Spinal cord (tissue), 10 donors: Measurements from ENCODE around the gene PLD1. TPM values are rescaled to one million over a fixed set of nuclear protein-coding genes. Genes with fewer than 3 reads are reported as not detected.

Experiments used
- DNase-seq, 6 donors: peaks; one replicate each; pipeline versions ENCODE4 v3.0.0 to v3.0.0-alpha.2; 2013 to 2015; ENCODE audit warnings: low spot score in 6 of 6, low read depth in 4 of 6
- H3K27ac ChIP-seq: one replicate; pipeline ENCODE4 v1.5.1; 2013; ENCODE audit warnings: low read depth, low read length, control low read depth
- H3K27me3 ChIP-seq: one replicate; pipeline ENCODE4 v1.6.1; 2013; ENCODE audit warnings: low read length; ENCODE audit not compliant: control insufficient read depth, insufficient read depth
- H3K36me3 ChIP-seq: one replicate; pipeline ENCODE4 v1.6.1; 2013; ENCODE audit warnings: low read length; ENCODE audit not compliant: control insufficient read depth, insufficient read depth
- H3K4me1 ChIP-seq: one replicate; pipeline ENCODE4 v1.6.1; 2013; ENCODE audit warnings: low read length; ENCODE audit not compliant: control insufficient read depth, insufficient read depth
- H3K4me3 ChIP-seq: one replicate; pipeline ENCODE4 v1.5.1; 2013; ENCODE audit warnings: low read depth, low read length, control low read depth
- H3K9me3 ChIP-seq: one replicate; pipeline ENCODE4 v1.6.1; 2013; ENCODE audit warnings: low read length; ENCODE audit not compliant: control insufficient read depth, insufficient read depth
- WGBS: methylation state at CpG from one replicate; pipeline ENCODE4 v1.1.5; 2013; ENCODE audit warnings: missing lambda C conversion rate; ENCODE audit not compliant: insufficient coverage; 5-methylcytosine and 5-hydroxymethylcytosine counted together
- polyA plus RNA-seq, 2 donors: library from polyadenylated mRNA; unstranded; fragments of 120-200 nt; gene quantifications; one replicate each; pipeline ENCODE4 v1.2.1, GENCODE V29; 2013; ENCODE audit not compliant: insufficient read length in 2 of 2
- total RNA-seq, 2 donors: library from RNA; depleted of rRNA in 1 of 2; stranded (reverse); fragments of 120-200 nt in 1 of 2; fragments of >200 nt in 1 of 2; gene quantifications; one replicate each; pipeline versions ENCODE4 v1.2.3 to v1.2.4, GENCODE V29; 2013 to 2014
- donor health status: healthy.

The PLD1 gene
- total and polyA plus RNA-seq, 4 donors, result 31.1 to 92.5 (median 51.2) TPM

- Histone ChIP-seq H3K27ac (no peak overlapping the region), H3K36me3 (no peaks in the 10 kb centered on the region)
- DNase-seq, result peak in 1 of 6 donors; percentile 35
Measured at GRCh38 chr3:171778493-171778892, 31.8 kb downstream of the PLD1 start.

GRCh38 chr3:171777596-171777995 lies 32.7 kb downstream of the PLD1 start:
- DNase-seq, result no peak
- H3K27ac ChIP-seq, result no peak overlapping the region
- no peaks in the 10 kb centered on the region for H3K27me3 ChIP-seq

More at GRCh38 chr3:171778493-171778892, 31.8 kb downstream of the PLD1 start:
- 89% methylated on average over 4 of the region's 5 CpGs for WGBS
- H3K9me3 ChIP-seq, result no peaks in the 10 kb centered on the region
- no peak overlapping the region for H3K4me3 ChIP-seq
- H3K27me3 ChIP-seq, result no peaks in the 10 kb centered on the region
- H3K4me1 ChIP-seq, result peaks cover 9% of the 10 kb centered on the region

GRCh38 chr3:171776839-171777583 lies 33.3 kb downstream of the PLD1 start:
- no peak for DNase-seq
- Histone ChIP-seq H3K4me3 (no peak overlapping the region), H3K27me3 (no peaks in the 10 kb centered on the region), H3K4me1 (peaks cover 9% of the 10 kb centered on the region), H3K36me3 (no peaks in the 10 kb centered on the region), H3K9me3 (no peaks in the 10 kb centered on the region), H3K27ac (no peak overlapping the region)
- no CpG with 5 or more reads among the region's 7 CpGs for WGBS

More at GRCh38 chr3:171777596-171777995, 32.7 kb downstream of the PLD1 start:
- H3K9me3 ChIP-seq, result no peaks in the 10 kb centered on the region
- H3K36me3 ChIP-seq, result no peaks in the 10 kb centered on the region
- H3K4me3 ChIP-seq, result no peak overlapping the region
- H3K4me1 ChIP-seq, result peaks cover 9% of the 10 kb centered on the region
- WGBS, result 86% methylated on average over 1 of the region's 4 CpGs

- Histone ChIP-seq H3K4me3 (no peak overlapping the region), H3K27me3 (no peaks in the 10 kb centered on the region), H3K4me1 (peaks cover 9% of the 10 kb centered on the region), H3K27ac (peak overlapping the region; percentile 62), H3K36me3 (no peaks in the 10 kb centered on the region), H3K9me3 (no peaks in the 10 kb centered on the region)
- WGBS, result 20% methylated on average over 1 of the region's 3 CpGs
- DNase-seq, result peak in 3 of 6 donors; percentile 35 to 78 (median 76)
Measured at GRCh38 chr3:171776411-171776810, 33.9 kb downstream of the PLD1 start.

- no peaks in the 10 kb centered on the region for H3K9me3 ChIP-seq
- no peak overlapping the region for H3K4me3 ChIP-seq
- no peak for DNase-seq
- H3K4me1 ChIP-seq, result peaks cover 9% of the 10 kb centered on the region
- no peaks in the 10 kb centered on the region for H3K36me3 ChIP-seq
- H3K27me3 ChIP-seq, result no peaks in the 10 kb centered on the region
- peak overlapping the region; percentile 62 for H3K27ac ChIP-seq
- 80% methylated on average over 2 of the region's 8 CpGs for WGBS
Measured at GRCh38 chr3:171775943-171776342, 34.3 kb downstream of the PLD1 start.

GRCh38 chr3:171774521-171774920 lies 35.8 kb downstream of the PLD1 start:
- no peak overlapping the region for H3K27ac ChIP-seq
- H3K4me1 ChIP-seq, result peaks cover 9% of the 10 kb centered on the region
- no peaks in the 10 kb centered on the region for H3K9me3 ChIP-seq
- H3K27me3 ChIP-seq, result no peaks in the 10 kb centered on the region
- H3K4me3 ChIP-seq, result no peak overlapping the region
- no peaks in the 10 kb centered on the region for H3K36me3 ChIP-seq
- WGBS, result 71% methylated on average over 5 of the region's 6 CpGs
- DNase-seq, result no peak

GRCh38 chr3:171772427-171773056 lies 37.7 kb downstream of the PLD1 start:
- Histone ChIP-seq H3K9me3 (no peaks in the 10 kb centered on the region), H3K36me3 (no peaks in the 10 kb centered on the region), H3K27me3 (no peaks in the 10 kb centered on the region), H3K4me1 (peaks cover 9% of the 10 kb centered on the region), H3K4me3 (no peak overlapping the region), H3K27ac (no peak overlapping the region)
- peak in 5 of 6 donors; percentile 45 to 93 (median 64) for DNase-seq
- 0% methylated on average over 2 of the region's 4 CpGs for WGBS

GRCh38 chr3:171770689-171771620 lies 39.3 kb downstream of the PLD1 start:
- H3K9me3 ChIP-seq, result no peaks in the 10 kb centered on the region
- H3K4me1 ChIP-seq, result peaks cover 6% of the 10 kb centered on the region
- peak overlapping the region; percentile 86 for H3K27ac ChIP-seq
- peak in 5 of 6 donors; percentile 29 to 75 (median 46) for DNase-seq
- H3K4me3 ChIP-seq, result peak overlapping the region; percentile 59
- 48% methylated on average over 7 of the region's 10 CpGs for WGBS
- no peaks in the 10 kb centered on the region for H3K27me3 ChIP-seq
- H3K36me3 ChIP-seq, result no peaks in the 10 kb centered on the region

- H3K27ac ChIP-seq, result peak overlapping the region; percentile 86
- no CpG with 5 or more reads among the region's 3 CpGs for WGBS
Measured at GRCh38 chr3:171769461-171769860, 40.8 kb downstream of the PLD1 start.

More at GRCh38 chr3:171769461-171769860, 40.8 kb downstream of the PLD1 start:
- Histone ChIP-seq H3K4me1 (peaks cover under 1% of the 10 kb centered on the region), H3K27me3 (no peaks in the 10 kb centered on the region), H3K36me3 (no peaks in the 10 kb centered on the region), H3K4me3 (peak overlapping the region; percentile 59), H3K9me3 (no peaks in the 10 kb centered on the region)
- DNase-seq, result peak in 1 of 6 donors; percentile 44
